GM19438 (cell line): Measurements from ENCODE around the gene UBD.

Experiments used
- ATAC-seq: cut with Tn5 transposase; IDR thresholded peaks from one replicate; pipeline ENCODE4 v1.9.1; 2021; ENCODE audit warnings: low read depth; ENCODE audit not compliant: unreplicated experiment

Gene UBD

GRCh38 chr6:29559524-29560287, at the start of gene UBD:
UBD (minus strand) TSS chr6:29559732; CDS start chr6:29559701, 31 bp downstream.
- no peak for ATAC-seq

DNA sequence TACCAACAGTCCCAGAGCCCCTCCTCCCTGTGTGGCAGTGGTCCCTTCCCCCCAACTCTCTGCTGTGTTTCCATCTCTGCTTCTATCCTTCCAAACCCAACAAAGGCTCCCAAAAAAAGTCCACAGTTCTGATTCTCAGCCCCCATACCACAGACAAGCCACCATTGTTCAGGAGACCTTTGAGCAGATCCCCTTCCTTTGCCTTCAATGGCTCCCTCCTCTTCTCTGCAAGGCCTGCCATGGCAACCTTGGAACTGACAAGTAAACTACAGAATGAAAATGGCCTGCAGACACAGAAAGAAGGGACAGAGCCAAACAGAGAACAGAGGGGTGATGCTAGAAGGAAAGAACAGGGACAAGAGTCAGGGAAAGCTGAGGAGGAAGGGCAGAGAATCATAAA, 48.6 kb upstream of the UBD start:
- ATAC-seq: no peak

- no peak for ATAC-seq
Measured at GRCh38 chr6:29603930-29604329, 44.4 kb upstream of the UBD start.

DNA sequence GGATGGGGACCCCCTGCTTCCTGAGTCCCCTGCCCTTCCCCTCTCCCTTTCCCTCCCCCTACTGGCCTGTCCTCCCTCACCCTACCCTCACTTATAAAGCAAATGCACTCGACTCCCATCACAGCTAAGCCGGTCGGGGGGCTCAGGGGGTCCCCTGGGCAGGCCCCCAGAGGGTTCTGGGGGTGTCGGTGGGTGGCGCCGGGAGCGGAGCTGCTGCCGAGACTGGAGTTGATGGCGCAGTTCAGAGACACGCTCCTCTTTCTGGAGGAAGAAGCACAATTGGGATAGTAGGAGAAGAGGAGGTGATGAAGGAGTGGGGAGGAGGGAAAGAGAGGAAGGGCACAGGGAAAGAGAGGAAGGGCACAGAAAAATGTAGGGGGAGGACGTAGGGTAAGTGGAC, 43.9 kb upstream of the UBD start:
- ATAC-seq: no peak

DNA sequence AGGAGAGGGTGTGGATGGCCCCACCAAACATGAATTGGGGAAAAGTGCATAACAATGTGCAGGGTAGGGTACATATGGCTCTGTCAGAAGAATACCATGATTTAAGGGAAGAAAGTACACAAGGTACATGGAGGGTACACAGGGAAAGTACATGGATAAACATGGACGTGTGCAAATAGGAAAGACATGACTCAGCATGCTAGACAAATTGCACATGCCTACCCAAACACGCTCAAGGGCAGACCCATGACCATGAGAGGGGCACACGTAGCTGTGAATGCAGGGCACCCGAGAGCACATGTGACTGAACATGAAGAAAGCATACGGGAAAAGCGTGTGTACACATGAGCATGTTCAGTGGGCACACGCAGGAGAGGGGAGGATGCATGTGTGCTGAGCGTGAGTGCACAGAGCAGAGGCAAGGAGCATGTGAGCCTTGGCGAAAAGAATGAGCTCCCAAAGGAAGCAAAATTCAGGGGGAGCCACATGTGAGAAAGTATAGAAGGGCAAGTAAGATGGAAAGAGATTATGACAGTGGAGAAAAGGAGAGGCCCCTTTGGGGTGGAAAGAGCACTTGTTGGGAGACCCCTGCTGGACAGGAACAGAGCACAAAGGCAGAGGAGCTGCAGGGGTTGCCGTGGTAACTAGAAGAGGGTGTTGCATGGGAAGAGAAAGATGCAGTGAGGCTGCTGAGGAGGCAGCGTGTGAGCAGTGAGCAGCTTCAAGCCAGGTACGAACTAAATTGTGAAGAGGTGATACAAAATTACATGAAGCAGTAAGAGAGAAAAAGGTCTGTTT, 43.2 kb upstream of the UBD start:
- ATAC-seq: no peak

DNA sequence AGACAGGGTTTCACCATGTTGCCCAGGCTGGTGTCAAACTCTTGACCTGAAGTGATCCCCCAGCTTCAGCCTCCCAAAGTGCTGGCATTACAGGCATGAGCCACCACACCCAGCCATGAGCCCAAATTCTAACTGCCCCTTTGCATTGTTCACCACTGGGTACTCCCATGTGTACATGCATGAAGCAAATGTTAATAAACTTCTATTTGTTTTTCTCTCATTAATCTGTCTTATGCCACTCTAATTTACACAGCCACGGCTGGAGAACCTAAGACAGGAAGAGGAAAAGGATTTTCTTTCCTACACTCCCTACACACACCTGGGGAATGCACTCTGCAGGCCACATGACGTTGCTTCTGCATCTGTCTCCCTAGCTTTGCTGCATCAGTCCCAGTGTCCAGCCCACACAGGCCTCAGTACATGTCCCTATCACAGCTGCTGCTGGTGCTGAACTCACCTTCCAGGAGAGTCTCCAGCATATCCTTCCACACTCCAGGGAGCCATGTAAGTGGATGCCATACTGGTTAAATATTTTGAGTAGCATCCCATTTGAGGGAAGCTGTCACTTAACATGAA, 38.7 kb upstream of the UBD start:
- ATAC-seq: no peak

GRCh38 chr6:29597184-29597583, 37.7 kb upstream of the UBD start:
- ATAC-seq: no peak

DNA sequence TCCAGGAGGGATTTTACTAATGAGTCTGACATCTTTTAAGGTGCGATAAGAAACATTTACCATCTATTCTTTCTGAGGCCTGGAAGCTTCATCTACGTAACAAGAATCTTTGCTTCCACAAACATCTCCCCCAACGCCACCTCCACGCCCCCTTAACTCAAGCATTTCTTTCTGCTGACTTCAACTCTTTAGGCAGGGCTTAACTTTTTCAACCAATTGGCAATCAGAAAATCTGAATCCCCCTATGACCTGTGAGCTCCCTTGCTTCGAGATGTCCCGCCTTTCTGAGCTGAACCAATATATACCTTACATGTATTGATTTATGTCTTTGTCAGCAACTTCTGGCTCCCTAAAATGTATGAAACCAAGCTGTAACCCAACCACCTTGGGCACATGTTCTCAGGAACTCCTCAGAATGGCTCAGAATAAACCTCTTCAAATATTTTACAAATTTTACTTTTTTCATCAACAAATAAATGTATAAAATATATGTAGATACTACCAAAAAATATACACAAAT, 36.9 kb upstream of the UBD start:
- no peak for ATAC-seq

DNA sequence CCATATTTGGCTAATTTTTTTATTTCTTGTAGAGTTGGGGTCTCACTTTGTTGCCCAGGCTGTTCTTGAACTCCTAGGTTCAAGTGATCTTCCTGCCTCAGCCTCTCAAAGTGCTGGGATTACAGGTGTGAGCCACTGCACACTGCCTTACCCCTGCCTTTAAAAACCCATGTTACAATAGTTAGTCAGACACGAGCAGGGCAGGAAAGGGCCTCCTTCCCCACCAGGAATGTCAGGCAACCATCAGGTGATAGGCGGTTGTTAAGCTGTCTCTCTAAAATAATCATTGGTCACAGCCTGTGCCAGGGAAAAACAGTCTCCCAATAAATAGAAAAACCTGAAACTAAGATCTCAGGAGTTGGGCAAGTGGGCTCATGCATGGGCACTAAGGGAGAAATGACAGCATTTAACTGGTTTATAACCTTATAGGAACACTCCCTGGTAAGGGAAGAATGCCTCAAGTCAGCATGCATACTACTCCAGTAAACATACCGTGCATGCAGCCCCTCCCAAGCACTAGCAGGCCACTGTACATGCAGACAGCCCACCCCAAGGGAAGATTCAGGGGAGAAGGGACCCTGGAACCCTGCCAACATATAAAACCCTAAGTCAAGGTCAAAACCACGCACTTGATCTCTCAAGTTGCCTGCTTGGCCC, 33.8 kb upstream of the UBD start:
- no peak for ATAC-seq

GRCh38 chr6:29591677-29592076, 32.1 kb upstream of the UBD start:
- no peak for ATAC-seq

DNA sequence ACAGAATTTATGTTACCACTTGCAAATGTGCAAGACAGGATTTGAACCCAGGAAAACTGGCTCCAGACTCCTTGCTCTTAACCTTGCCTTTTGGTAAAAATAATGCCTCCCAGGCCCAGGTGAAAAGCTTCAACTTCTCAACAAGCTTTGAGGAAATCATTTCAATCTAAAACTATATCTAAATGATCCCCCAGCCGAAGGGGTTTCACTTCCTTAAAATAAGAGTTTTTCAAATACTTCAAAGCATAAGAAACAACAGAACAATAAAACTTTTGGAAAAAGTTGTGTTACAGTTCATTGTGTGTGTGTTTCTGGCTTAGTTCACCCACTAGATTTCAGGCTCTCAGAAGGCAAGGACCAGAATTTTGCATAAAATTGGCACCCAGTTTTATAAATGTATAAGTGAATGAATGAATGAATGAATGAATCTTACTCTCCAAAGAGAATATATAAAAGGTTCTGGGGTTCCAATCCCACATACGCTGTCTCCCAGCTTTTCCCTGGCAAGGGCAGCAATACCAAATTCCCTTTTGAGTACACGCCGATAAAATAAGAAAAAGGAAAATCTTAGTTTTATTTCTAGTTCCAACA, 30.8 kb upstream of the UBD start:
- ATAC-seq: no peak

GRCh38 chr6:29589423-29590048, 30.0 kb upstream of the UBD start:
- ATAC-seq: no peak

- ATAC-seq: no peak
Measured at GRCh38 chr6:29584821-29585220, 25.3 kb upstream of the UBD start, which contains the start of gene OR2H2. OR2H2 (plus strand) TSS chr6:29585121; CDS start chr6:29587945, 2,824 bp downstream.

DNA sequence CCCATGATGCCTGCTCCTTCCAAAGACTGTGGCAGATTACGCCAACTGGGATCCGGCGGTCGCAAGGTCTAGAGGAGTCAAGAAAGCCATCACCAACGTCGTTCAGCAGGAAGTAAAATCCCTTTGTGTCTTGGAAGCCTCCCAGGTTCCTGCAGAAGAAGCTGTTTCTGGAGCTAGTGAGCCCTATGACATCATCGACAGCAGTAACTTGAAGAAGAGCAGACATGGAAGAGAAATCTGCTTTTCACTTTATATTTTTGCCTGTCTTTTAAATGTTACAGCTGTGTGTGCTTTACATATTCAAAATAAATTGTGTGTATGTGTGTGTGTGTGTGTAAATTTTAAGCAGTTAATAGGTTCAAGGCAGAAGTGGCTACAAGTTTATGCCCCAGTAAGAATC, 18.0 kb upstream of the UBD start:
- no peak for ATAC-seq

GRCh38 chr6:29576056-29576455, 16.5 kb upstream of the UBD start:
- no peak for ATAC-seq

DNA sequence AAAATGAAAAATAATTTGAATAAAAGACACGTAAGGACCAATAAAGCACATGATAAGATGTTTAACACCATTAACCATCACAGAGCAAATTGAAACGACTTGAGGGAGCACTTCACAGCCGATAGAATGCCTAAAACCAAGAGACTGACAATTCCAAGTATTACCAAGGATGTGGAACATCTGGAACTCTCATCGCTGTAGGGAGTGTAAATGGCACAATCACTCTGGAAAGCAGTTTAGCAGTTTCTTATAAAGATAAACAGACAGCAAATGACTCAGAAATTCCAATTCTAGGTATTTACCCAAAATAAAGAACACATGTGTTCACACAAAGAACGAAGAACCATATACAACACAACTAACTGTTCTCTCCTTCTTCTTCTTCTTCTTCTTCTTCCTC, 8.5 kb upstream of the UBD start:
- ATAC-seq: no peak

- no peak for ATAC-seq
Measured at GRCh38 chr6:29567541-29567940, 8.0 kb upstream of the UBD start.

DNA sequence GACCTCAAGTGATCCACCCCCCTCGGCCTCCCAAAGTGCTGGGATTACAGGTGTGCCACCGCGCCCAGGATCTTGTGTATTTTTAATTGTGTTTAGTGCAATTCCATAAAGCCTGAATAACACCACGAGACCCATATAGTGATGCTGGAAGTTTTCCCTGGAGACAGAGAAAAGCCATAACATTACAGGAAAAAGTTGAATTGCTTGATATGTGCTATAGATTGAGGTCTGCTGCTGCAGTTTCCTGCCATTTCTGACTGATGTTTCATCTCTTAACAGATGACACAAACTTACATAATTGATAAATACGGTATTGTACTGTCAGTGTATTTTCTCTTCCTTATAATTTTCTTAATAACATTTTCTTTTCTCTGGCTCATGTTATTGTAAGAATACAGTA, 7.3 kb upstream of the UBD start:
- ATAC-seq: no peak

- no peak for ATAC-seq
Measured at GRCh38 chr6:29564875-29565274, 5.3 kb upstream of the UBD start.

GRCh38 chr6:29563435-29563965, 4.0 kb upstream of the UBD start:
- ATAC-seq: no peak
